Fibroblast of gingiva (primary cell): ENCODE data around the gene CPNE5.
"Not testable (repeated sequence)": the region's sequence is repeated elsewhere in the genome, so short reads cannot be mapped to it uniquely, and the experiment has no call there.

Source experiments
- DNase-seq: peaks from one replicate; pipeline ENCODE4 v3.0.0-alpha.2; 2011; ENCODE audit warnings: low read depth

Gene CPNE5

GRCh38 chr6:36814249-36814648 is 25.0 kb downstream of the CPNE5 start:
- DNase-seq = no peak

GRCh38 chr6:36813526-36813925 is 25.7 kb downstream of the CPNE5 start:
- DNase-seq = no peak

- DNase-seq = not testable (repeated sequence)
These were observed 26.2 kb downstream of the CPNE5 start for GRCh38 chr6:36813047-36813446.

GRCh38 chr6:36809941-36810803 is 29.1 kb downstream of the CPNE5 start:
- no peak for DNase-seq

- no peak for DNase-seq
These were observed 30.1 kb downstream of the CPNE5 start for GRCh38 chr6:36809156-36809555.

- no peak for DNase-seq
These were observed 30.6 kb downstream of the CPNE5 start for GRCh38 chr6:36808634-36809033.

GRCh38 chr6:36807750-36808149 is 31.5 kb downstream of the CPNE5 start:
- no peak for DNase-seq

- no peak for DNase-seq
These were observed 32.1 kb downstream of the CPNE5 start for GRCh38 chr6:36807143-36807542.

- no peak for DNase-seq
These were observed 33.3 kb downstream of the CPNE5 start for GRCh38 chr6:36805917-36806316.

GRCh38 chr6:36805096-36805797 is 34.0 kb downstream of the CPNE5 start:
- no peak for DNase-seq

- no peak for DNase-seq
These were observed 34.7 kb downstream of the CPNE5 start for GRCh38 chr6:36804563-36804962.

- DNase-seq = no peak
These were observed 35.3 kb downstream of the CPNE5 start for GRCh38 chr6:36803908-36804307.

GRCh38 chr6:36803482-36803881 is 35.8 kb downstream of the CPNE5 start:
- no peak for DNase-seq

- DNase-seq = no peak
These were observed 38.8 kb downstream of the CPNE5 start for GRCh38 chr6:36800223-36801076.

- no peak for DNase-seq
These were observed 40.4 kb downstream of the CPNE5 start for GRCh38 chr6:36798852-36799251.

GRCh38 chr6:36797653-36798052 is 41.6 kb downstream of the CPNE5 start:
- DNase-seq = no peak

GRCh38 chr6:36797055-36797454 is 42.2 kb downstream of the CPNE5 start:
- no peak for DNase-seq

GRCh38 chr6:36794713-36795065 is 44.6 kb downstream of the CPNE5 start:
- DNase-seq = no peak

GRCh38 chr6:36793913-36794712 is 45.1 kb downstream of the CPNE5 start:
- DNase-seq = no peak

GRCh38 chr6:36793296-36793912 is 45.8 kb downstream of the CPNE5 start:
- no peak for DNase-seq

GRCh38 chr6:36791521-36792135 is 47.6 kb downstream of the CPNE5 start:
- DNase-seq = no peak
